Panc1 (cell line): ENCODE results near the gene ALPL. TPM values are rescaled to one million over a fixed set of nuclear protein-coding genes. Genes with fewer than 3 reads are reported as not detected.

Experiments used
- ATAC-seq: fragments of 200-7000 bp; cut with Tn5 transposase; 2 replicates; pipeline ENCODE4 v1.9.1; 2020; ENCODE audit warnings: mild to moderate bottlenecking, moderate library complexity
- BruUV-seq: library from RNA; stranded (reverse); fragments of 400-500 nt; replicated peaks from 2 replicates; lab custom pipeline; 2021; lab: Mats Ljungman, UMichigan
- CTCF ChIA-PET: fragments of 300-600 bp; sonication (Branson Sonifier 250); formaldehyde crosslinking; loops from one replicate; lab custom pipeline; 2022; ENCODE audit warnings: antibody characterized with exemption; lab: Charles Lee
- POLR2A ChIA-PET: fragments of 300-600 bp; sonication (Branson Sonifier 250); formaldehyde crosslinking; loops from one replicate; lab custom pipeline; 2022; ENCODE audit warnings: antibody characterized with exemption; lab: Charles Lee
- DNase-seq: peaks from one replicate; pipeline ENCODE4 v3.0.0-alpha.2; 2010; ENCODE audit warnings: low read depth, low spot score
- H3K27ac ChIP-seq: 2 replicates; pipeline ENCODE4 v1.5.1; 2011; ENCODE audit warnings: mild to moderate bottlenecking, low read length, inconsistent platforms
- H3K27me3 ChIP-seq: fragments of 200-500 bp; sonication (Bioruptor generic); 2 replicates; pipeline ENCODE4 v1.6.0; 2014; ENCODE audit warnings: low read length, inconsistent platforms; ENCODE audit not compliant: control insufficient read depth, insufficient read depth
- H3K36me3 ChIP-seq: fragments of 200-500 bp; sonication (Bioruptor generic); 2 replicates; pipeline ENCODE4 v1.5.1; 2014; ENCODE audit warnings: inconsistent platforms, mild to moderate bottlenecking, low read length, moderate library complexity; ENCODE audit not compliant: control insufficient read depth, insufficient read depth
- H3K4me1 ChIP-seq: 2 replicates; pipeline ENCODE4 v1.5.1; 2011; ENCODE audit warnings: inconsistent platforms, mild to moderate bottlenecking, low read length, moderate library complexity; ENCODE audit not compliant: control insufficient read depth, insufficient read depth
- H3K4me3 ChIP-seq, 2 experiments: 2 replicates each; pipeline ENCODE4 v1.5.1; 2011 to 2012; ENCODE audit warnings: low read depth in 2 of 2, low read length in 2 of 2, mild to moderate bottlenecking in 2 of 2, inconsistent platforms in 1 of 2, moderate library complexity in 1 of 2
- H3K9me3 ChIP-seq: fragments of 200-500 bp; sonication (Bioruptor generic); 2 replicates; pipeline ENCODE4 v1.5.1; 2014; ENCODE audit warnings: low read depth, mild to moderate bottlenecking, inconsistent platforms, low read length, moderate library complexity; ENCODE audit not compliant: control insufficient read depth, insufficient read depth
- CTCF ChIP-seq: fragments of 450-650 bp; IDR thresholded peaks from 2 replicates; pipeline ENCODE4 v1.5.1; 2017; ENCODE audit warnings: mild to moderate bottlenecking
- POLR2AphosphoS5 ChIP-seq: IDR thresholded peaks from 2 replicates; pipeline ENCODE4 v1.6.1; 2012; ENCODE audit warnings: mild to moderate bottlenecking, low read depth, low read length, moderate library complexity
- REST ChIP-seq, 2 experiments: IDR thresholded peaks; 2 replicates each; pipeline ENCODE4 v1.6.1; 2011 to 2012; ENCODE audit warnings: low read depth in 2 of 2, control low read depth in 1 of 2, low read length in 1 of 2, mild to moderate bottlenecking in 1 of 2, moderate library complexity in 1 of 2; ENCODE audit not compliant: insufficient read depth in 1 of 2
- SIN3A ChIP-seq: IDR thresholded peaks from 2 replicates; pipeline ENCODE4 v1.6.1; 2012; ENCODE audit warnings: low read depth, mild to moderate bottlenecking, low read length, moderate library complexity, borderline replicate concordance; ENCODE audit not compliant: insufficient read depth
- TCF7L2 ChIP-seq: IDR thresholded peaks from 2 replicates; pipeline ENCODE4 v1.6.1; 2011; ENCODE audit warnings: mild to moderate bottlenecking, low read depth, low read length, inconsistent platforms
- in situ Hi-C: cut with HindIII; loops from 2 replicates; pipeline ENCODE4 v1.10.0; 2016; ENCODE audit warnings: low sequenced_read_pairs, low pct_unique_long_range_greater_than_20kb
- intact Hi-C: fragments of 100-400 bp; cut with micrococcal nuclease; formaldehyde crosslinking; loops from one replicate; pipeline ENCODE4 v1.10.0; 2022; ENCODE audit not compliant: unreplicated experiment
- total RNA-seq: library from RNA; stranded (reverse); gene quantifications from one replicate; pipeline ENCODE4 v1.2.1, GENCODE V29; 2021; ENCODE audit not compliant: unreplicated experiment

Gene ALPL
- total RNA-seq, 1 experiment from 2014 or later, result 0.82 TPM

GRCh38 chr1:21603177-21604138 is 94.2 kb downstream of the ALPL start:
- POLR2A ChIA-PET, result no interaction called here
- Histone ChIP-seq H3K27me3 (no peaks in the 10 kb centered on the region), H3K36me3 (no peaks in the 10 kb centered on the region), H3K4me1 (no peaks in the 10 kb centered on the region), H3K27ac (no peak overlapping the region), H3K4me3 (no peak overlapping the region), H3K9me3 (no peaks in the 10 kb centered on the region)
- intact Hi-C loops (no loop called here), in situ Hi-C loops (no loop called here)
- DNase-seq (no peak), ATAC-seq (no peak)
- CTCF ChIA-PET, result no interaction called here
- TF ChIP-seq CTCF, result no peak
- no peak for TF ChIP-seq SIN3A
- no peak for TF ChIP-seq TCF7L2
- TF ChIP-seq REST (IDR thresholded peaks at IDR 0.05; ENCODE audit: insufficient read depth in 1 of 2, low read depth in 2 of 2, low read length in 1 of 2), result no peak
- TF ChIP-seq POLR2AphosphoS5, result no peak
- BruUV-seq, result no TSS peak

- CTCF ChIA-PET, result interaction anchor here (0.6 kb wide), 1 partner anchor 12 kb away, joined by 4 read pairs; no protein-coding TSS in a partner anchor
- BruUV-seq, result no TSS peak
- no peak overlapping the region for H3K27ac ChIP-seq
- H3K27me3 ChIP-seq, result no peaks in the 10 kb centered on the region
- DNase-seq, result no peak
- H3K36me3 ChIP-seq, result no peaks in the 10 kb centered on the region
- H3K4me1 ChIP-seq, result no peaks in the 10 kb centered on the region
- in situ Hi-C loops (no loop called here), intact Hi-C loops (no loop called here)
- no peak for ATAC-seq
- no peaks in the 10 kb centered on the region for H3K9me3 ChIP-seq
- no peak overlapping the region for H3K4me3 ChIP-seq
- POLR2A ChIA-PET, result no interaction called here
- TF ChIP-seq POLR2AphosphoS5 (no peak), REST (IDR thresholded peaks at IDR 0.05; ENCODE audit: insufficient read depth in 1 of 2, low read depth in 2 of 2, low read length in 1 of 2) (peak in 1 of 2 experiments; percentile 41; a peak in 1 of 4 replicates)
Observed at GRCh38 chr1:21604208-21604957, 95.2 kb downstream of the ALPL start.
